Stimulated activated CD4-positive, alpha-beta T cell treated with anti-CD3 and anti-CD28 coated beads, Interleukin-1b, Interleukin-23, amount 100 ng/mL, for 1 hour (primary cell): ENCODE data around the gene IGLON5.
A peak's percentile ranks its signal among the peaks of the same experiment; 100 is the strongest.

Experiments
- DNase-seq, 2 donors: peaks; one replicate each; pipeline ENCODE4 v3.0.0-alpha.2; 2020; ENCODE audit warnings: low read depth in 2 of 2

Gene IGLON5

GRCh38 chr19:51338563-51339312 is 27.3 kb downstream of the IGLON5 start:
- peak; percentile 48 to 76 for DNase-seq

DNA sequence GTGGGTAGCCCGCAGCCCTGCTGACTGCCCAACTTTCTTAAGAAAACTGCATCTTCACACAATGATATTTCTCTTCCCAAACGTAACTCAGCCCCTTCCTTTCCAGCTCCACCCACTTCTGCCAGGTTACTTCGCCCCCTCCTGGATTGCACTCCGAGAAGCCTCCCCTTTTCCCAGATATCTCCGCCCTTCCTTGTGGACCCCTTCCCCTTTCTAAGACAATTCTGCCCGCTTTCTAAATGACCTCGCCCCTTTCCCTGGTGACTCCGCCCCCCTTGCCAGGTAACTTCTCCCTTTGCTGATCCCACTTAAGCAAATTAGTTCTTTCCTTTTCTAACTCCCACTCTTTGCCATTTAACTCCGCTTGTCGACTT is 27.9 kb downstream of the IGLON5 start:
- no peak for DNase-seq

DNA sequence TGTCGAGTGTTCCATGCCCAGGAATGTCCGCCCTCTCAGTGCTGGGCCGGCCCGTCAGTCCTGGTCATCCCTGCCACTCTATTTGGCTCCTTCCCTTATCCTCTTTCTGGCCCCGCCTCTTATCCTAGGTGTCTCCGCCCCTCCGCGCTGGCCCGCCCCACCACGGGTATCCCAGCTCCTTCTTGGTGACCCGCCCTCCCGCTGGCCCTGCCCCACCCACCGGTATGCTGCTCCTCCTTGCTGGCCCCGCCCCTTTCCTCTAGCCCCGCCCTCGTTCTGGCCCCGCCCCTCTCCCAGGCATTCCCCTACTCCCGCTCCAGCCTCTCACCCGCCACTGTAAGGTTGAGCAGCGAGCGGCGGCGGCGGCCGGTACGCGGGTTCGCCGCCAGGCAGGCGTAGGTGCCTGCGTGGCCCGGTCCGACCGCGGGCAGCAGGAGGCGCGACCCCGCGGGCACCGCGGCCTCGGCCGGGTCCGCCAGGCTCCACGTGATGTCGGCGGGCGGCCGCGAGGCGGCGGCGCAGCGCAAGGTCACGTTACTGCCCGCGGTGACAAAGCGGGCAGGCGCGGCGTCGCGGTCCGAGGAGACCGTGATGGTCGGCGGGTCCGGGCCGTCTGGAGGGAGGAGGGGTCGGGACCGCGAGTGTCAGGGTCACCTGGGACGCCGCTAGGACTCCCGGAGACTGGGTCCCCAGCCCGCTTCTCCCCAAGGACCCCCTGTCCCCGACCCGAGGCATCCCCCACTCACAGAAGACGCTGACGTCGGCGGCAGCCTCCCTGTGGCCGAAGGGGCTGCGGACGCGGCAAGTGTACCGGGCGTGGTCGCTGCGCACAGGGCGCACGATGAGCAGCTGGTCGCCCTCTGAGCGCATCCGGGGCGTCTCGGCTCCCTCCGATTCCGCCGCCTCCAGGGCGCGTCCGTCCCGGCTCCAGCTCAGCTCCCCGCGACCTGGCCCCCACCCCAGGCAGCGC is 28.5 kb downstream of the IGLON5 start:
- DNase-seq = peak; percentile 71 to 93

DNA sequence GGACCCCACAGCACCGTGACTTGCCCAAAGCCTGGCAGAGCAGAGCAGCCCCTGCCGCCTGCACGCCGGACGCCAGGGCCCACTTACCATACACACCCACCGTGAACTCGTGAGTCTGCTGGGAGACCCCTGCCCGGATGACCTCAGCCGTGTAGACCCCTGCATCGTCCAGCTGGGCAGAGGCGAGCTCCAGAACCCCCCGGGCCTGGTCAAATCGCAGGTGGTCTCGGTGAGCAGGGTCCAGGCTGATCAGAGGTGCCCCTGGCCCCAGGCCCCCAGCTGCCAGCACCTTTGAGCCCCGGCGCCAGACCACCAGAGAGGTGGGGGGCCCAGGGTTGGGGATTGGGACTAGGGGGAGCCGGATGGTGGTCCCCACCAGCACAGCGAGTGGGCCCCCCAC is 29.6 kb downstream of the IGLON5 start:
- no peak for DNase-seq

GRCh38 chr19:51341976-51342580 is 30.6 kb downstream of the IGLON5 start, which contains the start of gene VSIG10L:
Gene VSIG10L, minus strand, starts transcription at chr19:51342139. Its CDS starts 15 bp downstream, at chr19:51342124.
- DNase-seq = no peak

DNA sequence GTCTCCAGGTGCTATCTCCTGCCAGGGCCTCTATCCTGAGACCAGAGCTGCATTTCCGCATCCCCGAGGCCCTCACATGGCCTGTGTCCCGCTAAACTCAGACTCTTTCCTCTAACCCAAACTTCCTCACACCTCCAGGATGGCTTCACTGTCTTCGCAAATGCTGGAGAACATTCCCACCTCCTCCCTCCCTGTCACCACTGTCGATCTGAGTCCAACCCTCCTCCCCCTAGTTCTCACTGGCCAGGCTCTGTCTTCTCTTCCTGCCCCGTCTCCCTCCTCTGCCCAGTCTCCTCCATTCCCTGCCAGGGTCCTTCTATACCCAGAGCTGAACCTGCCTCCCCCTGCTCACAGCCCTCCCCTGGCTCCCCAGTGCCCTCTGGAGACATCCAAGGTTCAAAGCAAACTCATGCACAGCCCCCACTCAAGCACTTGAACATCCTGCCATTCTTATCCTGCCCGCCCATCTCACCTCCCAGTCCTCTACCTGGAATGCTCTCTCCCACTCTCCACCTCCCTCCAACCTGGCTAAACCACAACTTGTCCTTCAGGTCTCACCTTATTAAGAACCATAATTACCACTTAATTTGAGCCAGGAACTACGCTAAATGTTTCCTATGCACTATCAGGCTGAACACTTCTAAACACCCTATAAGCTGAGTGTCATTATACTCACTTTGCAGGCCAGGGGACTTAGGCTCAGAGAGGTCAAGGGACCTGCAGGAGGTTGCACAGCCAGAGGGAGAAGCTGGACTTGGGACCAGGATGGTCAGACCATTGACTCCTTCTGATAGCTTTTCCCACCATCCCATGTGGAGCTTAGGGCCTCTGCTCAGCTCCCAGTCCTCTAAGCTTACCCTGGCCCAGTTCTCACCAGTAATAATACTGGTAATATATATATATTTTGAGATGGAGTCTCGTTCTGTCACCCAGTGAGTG is 31.5 kb downstream of the IGLON5 start:
- DNase-seq = no peak

- no peak for DNase-seq
These were observed 33.7 kb downstream of the IGLON5 start for GRCh38 chr19:51345076-51345620.

- DNase-seq = no peak
These were observed 35.3 kb downstream of the IGLON5 start for GRCh38 chr19:51346742-51347141.

GRCh38 chr19:51347209-51347928 is 35.9 kb downstream of the IGLON5 start:
- DNase-seq = no peak

- no peak for DNase-seq
These were observed 40.0 kb downstream of the IGLON5 start for GRCh38 chr19:51351266-51351990.

DNA sequence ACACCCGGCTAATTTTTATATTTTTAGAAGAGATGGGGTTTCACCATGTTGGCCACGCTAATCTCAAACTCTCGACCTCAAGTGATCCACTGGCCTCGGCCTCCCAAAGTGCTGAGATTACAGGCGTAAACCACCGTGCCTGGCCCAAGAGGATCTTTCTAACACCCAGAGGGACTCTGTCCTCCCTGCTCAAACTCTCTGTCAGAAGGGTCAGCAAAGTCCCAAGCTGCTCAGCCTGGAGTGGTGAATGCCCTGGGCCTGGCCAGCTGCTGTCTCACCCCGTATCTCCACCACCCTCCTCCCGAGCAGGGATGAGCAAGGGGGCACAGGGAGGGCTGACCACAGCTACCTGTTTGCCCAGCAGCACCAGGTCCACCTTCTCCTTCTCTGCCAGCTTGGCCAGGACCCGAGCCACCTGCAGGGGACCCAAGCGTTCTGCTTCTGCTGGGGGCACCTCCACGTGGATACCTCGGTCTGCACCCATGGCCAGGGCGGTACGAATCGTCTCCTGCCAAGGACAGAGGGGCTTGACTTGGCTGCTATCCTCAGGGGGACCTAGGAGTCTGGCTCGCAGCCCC is 41.4 kb downstream of the IGLON5 start:
- DNase-seq = no peak

- DNase-seq = no peak
These were observed 42.8 kb downstream of the IGLON5 start for GRCh38 chr19:51354103-51354741.

DNA sequence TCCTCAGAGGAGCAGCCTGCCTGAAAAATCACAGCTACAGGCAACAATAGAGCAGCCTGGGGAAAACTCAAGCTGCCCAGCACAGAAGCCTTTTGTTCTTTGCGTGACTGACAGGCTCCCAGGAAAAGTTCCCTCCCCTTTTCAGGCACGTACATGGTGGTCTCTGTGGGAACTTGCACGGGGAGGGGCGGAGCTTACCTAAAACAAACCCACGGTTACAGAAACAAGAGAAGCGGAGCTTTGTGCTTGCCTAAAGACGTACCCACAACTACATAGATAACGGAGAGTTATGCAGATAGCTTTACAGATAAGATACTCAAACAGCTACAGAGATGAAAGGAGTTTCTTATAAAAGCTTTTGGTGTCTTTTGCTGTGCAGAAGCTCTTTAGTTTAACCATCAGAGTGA is 43.3 kb downstream of the IGLON5 start:
- DNase-seq = no peak

GRCh38 chr19:51356159-51356801 is 44.8 kb downstream of the IGLON5 start:
- no peak for DNase-seq

- DNase-seq = no peak
These were observed 46.5 kb downstream of the IGLON5 start for GRCh38 chr19:51357952-51358351.

GRCh38 chr19:51359294-51359693 is 47.9 kb downstream of the IGLON5 start:
- no peak for DNase-seq

- no peak for DNase-seq
These were observed 49.8 kb downstream of the IGLON5 start for GRCh38 chr19:51361239-51361638.
